Activated naive CD4-positive, alpha-beta T cell treated with anti-CD3 and anti-CD28 coated beads for 36 hours (primary cell): ENCODE measurements around the gene C7orf57. TPM values are rescaled to one million over a fixed set of nuclear protein-coding genes. Genes with fewer than 3 reads are reported as not detected.

Experiments used
- CTCF ChIA-PET: fragments of 350-600 bp; sonication (Branson Sonifier 250); formaldehyde crosslinking; loops from one replicate; lab custom pipeline; 2021; ENCODE audit warnings: antibody characterized with exemption; lab: Charles Lee
- DNase-seq: peaks from one replicate; pipeline ENCODE4 v3.0.0-alpha.2; 2020
- H3K27ac Mint-ChIP-seq: one replicate; pipeline ENCODE4 v1.8.0; 2021; ENCODE audit warnings: mild to moderate bottlenecking, mixed read lengths
- H3K27me3 Mint-ChIP-seq: one replicate; pipeline ENCODE4 v1.8.0; 2021; ENCODE audit warnings: low read depth, mixed read lengths
- H3K36me3 Mint-ChIP-seq: one replicate; pipeline ENCODE4 v1.8.0; 2021; ENCODE audit warnings: low read depth, mixed read lengths
- H3K4me1 Mint-ChIP-seq: one replicate; pipeline ENCODE4 v1.8.0; 2021; ENCODE audit warnings: low read depth, mixed read lengths
- H3K4me3 Mint-ChIP-seq: one replicate; pipeline ENCODE4 v1.8.0; 2021; ENCODE audit warnings: mild to moderate bottlenecking, moderate library complexity, mixed read lengths
- H3K9me3 Mint-ChIP-seq: one replicate; pipeline ENCODE4 v1.8.0; 2021; ENCODE audit warnings: mixed read lengths
- intact Hi-C: fragments of 100-400 bp; cut with micrococcal nuclease; formaldehyde crosslinking; loops from one replicate; pipeline ENCODE4 v1.15.1; 2023
- total RNA-seq, 2 experiments: library from RNA; stranded (reverse); gene quantifications; one replicate each; pipeline ENCODE4 v1.2.3, GENCODE V29; 2021

C7orf57 gene
- total RNA-seq, 2 experiments from 2014 or later = 0.29 to 0.44 TPM

DNA sequence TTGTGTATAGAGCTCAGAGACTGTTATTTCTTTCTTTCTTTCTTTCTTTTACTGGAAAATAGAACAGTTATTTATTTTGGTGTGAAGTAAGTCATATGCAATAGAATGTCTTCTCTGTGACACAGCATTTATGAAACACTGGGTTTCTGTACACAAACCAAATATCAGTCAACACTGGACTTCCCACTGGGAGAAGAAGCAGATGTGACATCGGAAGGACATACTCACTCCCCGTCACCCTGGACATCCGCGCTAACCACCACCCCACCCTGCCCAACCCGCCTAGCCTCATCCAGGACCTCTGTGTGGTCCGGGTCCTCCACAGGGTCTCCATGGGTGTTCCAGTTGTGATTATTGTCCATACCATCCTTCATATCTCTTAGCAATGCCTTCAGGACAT lies 28.5 kb upstream of the C7orf57 start:
- intact Hi-C loops = no loop called here
- H3K27ac Mint-ChIP-seq = no peak overlapping the region
- H3K27me3 Mint-ChIP-seq = no peaks in the 10 kb centered on the region
- H3K4me3 Mint-ChIP-seq = no peak overlapping the region
- no peaks in the 10 kb centered on the region for H3K9me3 Mint-ChIP-seq
- DNase-seq = no peak
- CTCF ChIA-PET = no interaction called here
- H3K4me1 Mint-ChIP-seq = no peaks in the 10 kb centered on the region
- no peaks in the 10 kb centered on the region for H3K36me3 Mint-ChIP-seq

DNA sequence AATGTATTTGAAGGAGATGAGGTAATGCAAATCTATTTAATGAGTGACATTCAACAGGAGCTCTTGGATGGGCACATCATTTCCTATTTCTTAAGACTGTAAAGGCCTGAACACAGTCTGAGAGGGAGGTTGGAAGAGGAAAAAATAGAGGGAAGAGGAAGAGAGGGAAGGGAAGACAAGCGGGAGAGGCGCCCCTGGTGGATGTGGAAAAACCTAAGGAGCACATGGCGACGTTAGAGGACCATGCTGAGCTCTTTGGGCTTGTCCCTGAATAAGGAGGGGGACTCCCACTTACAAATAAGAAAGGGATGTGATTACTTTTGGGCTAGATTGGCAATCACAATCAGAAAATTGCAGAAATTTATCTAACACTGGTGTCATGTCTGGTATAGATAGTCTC lies 26.1 kb upstream of the C7orf57 start:
- H3K36me3 Mint-ChIP-seq = no peaks in the 10 kb centered on the region
- H3K4me3 Mint-ChIP-seq = no peak overlapping the region
- CTCF ChIA-PET = interaction anchor here (0.9 to 1.2 kb wide), 2 partner anchors 12 to 101 kb away, joined by 3 read pairs; no protein-coding TSS in a partner anchor
- no peaks in the 10 kb centered on the region for H3K9me3 Mint-ChIP-seq
- intact Hi-C loops = no loop called here
- H3K4me1 Mint-ChIP-seq = no peaks in the 10 kb centered on the region
- H3K27me3 Mint-ChIP-seq = no peaks in the 10 kb centered on the region
- no peak overlapping the region for H3K27ac Mint-ChIP-seq
- DNase-seq = no peak

DNA sequence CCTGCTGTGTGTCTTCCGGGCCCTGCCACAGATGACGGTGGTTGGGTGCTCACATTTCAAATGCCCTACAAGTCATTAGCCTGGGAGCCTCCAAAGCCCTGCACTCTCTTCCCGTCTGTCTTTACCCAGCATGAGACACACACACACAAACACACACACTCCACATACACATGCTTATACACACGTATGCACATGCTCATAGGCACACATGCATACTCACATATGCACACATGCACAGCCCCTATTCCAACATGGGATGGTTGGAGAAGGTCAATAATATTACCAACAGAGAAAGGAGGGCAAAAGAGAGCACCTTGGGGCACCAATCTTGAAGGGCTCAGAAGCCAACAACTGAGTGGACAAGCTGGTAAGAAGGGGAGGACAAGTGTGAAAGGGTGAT lies 25.4 kb upstream of the C7orf57 start:
- Mint-ChIP-seq H3K36me3 (no peaks in the 10 kb centered on the region), H3K4me3 (no peak overlapping the region), H3K9me3 (no peaks in the 10 kb centered on the region), H3K27ac (no peak overlapping the region), H3K4me1 (no peaks in the 10 kb centered on the region), H3K27me3 (no peaks in the 10 kb centered on the region)
- CTCF ChIA-PET = interaction anchor here (1.2 to 1.7 kb wide), 2 partner anchors 101 kb away, joined by 3 to 4 read pairs; no protein-coding TSS in a partner anchor
- intact Hi-C loops = no loop called here
- DNase-seq = no peak

DNA sequence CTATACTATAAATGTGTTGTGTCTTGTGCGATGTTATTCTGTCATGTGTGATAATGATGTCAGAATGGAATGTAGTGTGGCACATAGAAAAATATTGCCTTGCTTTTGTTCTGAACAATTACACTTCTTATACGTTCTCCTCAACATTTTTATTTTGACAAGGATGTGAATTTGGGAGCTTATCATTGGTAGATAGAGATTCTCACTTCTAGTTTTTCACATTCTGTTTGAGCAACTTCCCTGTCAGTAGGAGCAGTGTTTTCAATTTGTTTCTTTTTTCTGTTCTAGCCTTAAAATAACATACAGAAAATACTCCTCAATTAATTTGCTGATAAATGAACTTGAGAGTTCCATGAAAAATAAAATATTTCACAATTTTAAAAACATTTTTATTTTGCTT lies 24.0 kb upstream of the C7orf57 start:
- Mint-ChIP-seq H3K27me3 (peaks cover 4% of the 10 kb centered on the region), H3K4me3 (no peak overlapping the region), H3K9me3 (no peaks in the 10 kb centered on the region), H3K4me1 (no peaks in the 10 kb centered on the region), H3K27ac (no peak overlapping the region), H3K36me3 (no peaks in the 10 kb centered on the region)
- CTCF ChIA-PET = interaction anchor here (0.6 to 1.7 kb wide), 2 partner anchors 99 to 128 kb away, joined by 3 to 4 read pairs; no protein-coding TSS in a partner anchor
- DNase-seq = no peak
- intact Hi-C loops = no loop called here

DNA sequence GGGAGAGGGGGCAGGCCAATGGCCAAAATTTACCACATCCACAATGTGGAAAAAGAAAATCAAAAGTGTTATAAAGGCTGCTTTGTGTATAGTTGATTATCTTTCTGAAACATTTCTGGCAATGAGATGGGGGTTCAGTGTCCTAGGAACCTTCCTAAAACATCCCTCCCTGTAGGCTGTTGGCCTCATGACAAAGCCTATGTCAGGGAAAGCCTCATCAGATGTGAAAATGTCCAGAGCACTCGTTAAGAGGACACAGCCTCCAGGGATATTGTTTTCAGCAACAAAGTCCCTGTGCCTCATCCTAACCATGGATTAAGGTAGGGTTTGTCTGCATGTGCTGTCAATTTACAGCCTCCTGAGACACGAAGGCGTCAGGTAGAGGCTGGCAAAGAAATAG lies 23.4 kb upstream of the C7orf57 start:
- Mint-ChIP-seq H3K4me3 (no peak overlapping the region), H3K36me3 (no peaks in the 10 kb centered on the region), H3K27me3 (peaks cover 4% of the 10 kb centered on the region), H3K27ac (no peak overlapping the region), H3K9me3 (no peaks in the 10 kb centered on the region), H3K4me1 (no peaks in the 10 kb centered on the region)
- no peak for DNase-seq
- CTCF ChIA-PET = interaction anchor here (0.6 to 2.1 kb wide), 2 partner anchors 99 to 127 kb away, joined by 3 to 4 read pairs; no protein-coding TSS in a partner anchor
- intact Hi-C loops = no loop called here

DNA sequence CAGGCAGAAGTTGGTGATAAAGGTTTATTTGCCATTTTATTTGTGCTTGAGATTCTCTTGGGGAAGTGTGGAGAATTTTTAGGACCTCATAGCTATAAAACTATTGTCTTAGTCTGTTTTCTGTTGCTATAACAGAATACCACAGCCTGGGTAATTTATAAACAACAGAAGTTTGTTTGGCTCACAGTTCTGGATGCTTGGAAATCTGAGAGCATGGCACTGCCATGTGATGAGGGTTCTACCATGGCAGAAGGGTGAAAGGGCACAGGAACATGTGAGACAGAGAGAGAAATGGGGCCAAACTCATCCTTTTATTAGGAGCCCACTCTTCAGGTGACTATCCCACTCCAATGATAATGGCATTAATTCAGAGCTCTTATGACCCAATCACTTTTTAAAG lies 18.7 kb upstream of the C7orf57 start:
- intact Hi-C loops = no loop called here
- no peak for DNase-seq
- Mint-ChIP-seq H3K27ac (no peak overlapping the region), H3K4me3 (no peak overlapping the region), H3K27me3 (peaks cover 4% of the 10 kb centered on the region), H3K9me3 (peaks cover 6% of the 10 kb centered on the region), H3K36me3 (peaks cover 2% of the 10 kb centered on the region), H3K4me1 (no peaks in the 10 kb centered on the region)
- CTCF ChIA-PET = no interaction called here

DNA sequence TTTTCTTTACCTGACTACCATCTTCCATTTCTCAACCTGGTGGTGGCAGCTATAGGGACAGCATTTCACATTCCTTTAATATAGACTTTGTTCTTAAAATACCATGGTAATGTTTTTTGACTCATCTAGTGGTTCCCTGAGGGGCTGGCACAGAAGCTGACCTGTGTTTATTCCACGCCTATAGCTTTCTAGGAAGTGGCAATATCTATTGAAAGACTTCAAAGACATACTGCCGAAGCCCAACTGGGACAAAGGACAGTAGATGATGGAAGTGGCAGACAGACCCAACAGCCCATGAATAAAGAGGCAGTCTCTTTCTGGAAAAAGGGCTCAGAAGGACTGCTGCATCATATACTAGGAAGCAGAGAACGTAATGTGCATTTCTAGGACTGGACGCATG lies 17.7 kb upstream of the C7orf57 start:
- Mint-ChIP-seq H3K9me3 (peaks cover 6% of the 10 kb centered on the region), H3K4me3 (no peak overlapping the region), H3K4me1 (no peaks in the 10 kb centered on the region), H3K27me3 (peaks cover 4% of the 10 kb centered on the region), H3K27ac (no peak overlapping the region), H3K36me3 (peaks cover 2% of the 10 kb centered on the region)
- CTCF ChIA-PET = no interaction called here
- DNase-seq = no peak
- intact Hi-C loops = no loop called here

DNA sequence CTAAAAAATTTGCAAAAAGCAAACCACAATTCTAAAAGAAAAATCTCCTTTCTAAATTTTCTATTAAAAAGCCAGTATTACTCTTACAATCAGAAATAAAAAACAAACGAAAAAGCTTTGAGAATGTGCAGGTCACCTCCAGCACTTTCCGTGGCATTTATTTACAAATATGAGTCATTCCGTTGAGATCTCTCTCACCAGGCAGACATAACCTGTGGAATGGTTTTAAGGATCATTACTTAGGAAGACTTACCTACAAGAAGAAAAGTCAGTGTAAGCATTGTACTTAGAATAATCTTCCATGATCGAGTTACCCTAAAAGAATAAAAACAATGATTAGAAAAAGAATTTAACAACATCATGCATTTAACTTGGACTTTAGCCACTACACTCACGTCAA lies 9.7 kb upstream of the C7orf57 start:
- H3K4me1 Mint-ChIP-seq = no peaks in the 10 kb centered on the region
- H3K27ac Mint-ChIP-seq = no peak overlapping the region
- H3K4me3 Mint-ChIP-seq = no peak overlapping the region
- H3K9me3 Mint-ChIP-seq = peaks cover 6% of the 10 kb centered on the region
- intact Hi-C loops = no loop called here
- CTCF ChIA-PET = no interaction called here
- no peak for DNase-seq
- peaks cover 7% of the 10 kb centered on the region for H3K27me3 Mint-ChIP-seq
- H3K36me3 Mint-ChIP-seq = peaks cover 1% of the 10 kb centered on the region

DNA sequence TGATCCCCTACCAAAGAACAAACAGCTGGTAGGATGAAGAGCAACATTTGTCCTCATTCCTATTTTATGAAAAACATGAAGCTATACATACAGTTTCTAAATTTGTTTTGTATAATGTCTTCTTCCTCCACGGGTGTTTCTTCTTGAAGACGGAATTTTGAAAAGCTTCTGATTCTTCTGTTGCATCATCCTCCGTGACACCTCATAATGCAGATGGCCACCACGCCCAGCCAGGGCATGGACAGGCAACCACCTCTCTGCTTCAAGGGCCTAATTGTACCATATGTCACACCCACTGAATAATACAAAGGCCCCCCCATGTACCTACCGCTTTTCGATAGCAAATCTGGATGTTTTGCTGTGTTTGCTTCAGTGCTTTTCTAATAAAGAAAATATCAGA lies 6.4 kb upstream of the C7orf57 start, which contains the start of gene SUN3:
Gene SUN3, minus strand, starts transcription at position 170 of the 400 bp plus-strand sequence. Its CDS starts 169 bp downstream, at position 1.
- CTCF ChIA-PET = no interaction called here
- Mint-ChIP-seq H3K27me3 (peaks cover 10% of the 10 kb centered on the region), H3K4me1 (no peaks in the 10 kb centered on the region), H3K36me3 (no peaks in the 10 kb centered on the region), H3K4me3 (no peak within 1 kb of the TSS), H3K27ac (no peak within 1 kb of the TSS), H3K9me3 (peaks cover 5% of the 10 kb centered on the region)
- no peak for DNase-seq
- intact Hi-C loops = no loop called here

DNA sequence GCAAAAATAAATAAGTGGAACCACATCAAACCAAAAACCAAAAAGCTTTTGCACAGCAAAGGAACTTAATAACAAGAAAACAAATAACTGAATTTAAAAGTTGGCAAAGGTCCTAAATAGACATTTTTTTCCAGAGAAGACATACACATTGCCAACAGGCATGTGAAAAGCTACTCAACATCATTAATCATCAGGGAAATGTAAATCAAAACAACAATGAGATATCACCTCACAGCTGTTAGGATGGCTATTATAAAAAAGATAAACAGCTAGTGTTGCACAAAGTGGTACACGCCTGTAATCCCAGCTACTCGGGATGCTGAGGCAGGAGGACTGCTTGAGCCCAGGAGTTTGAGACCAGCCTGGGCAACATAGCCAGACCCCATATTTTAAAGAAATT lies 4.2 kb upstream of the C7orf57 start:
- peaks cover 15% of the 10 kb centered on the region for H3K27me3 Mint-ChIP-seq

DNA sequence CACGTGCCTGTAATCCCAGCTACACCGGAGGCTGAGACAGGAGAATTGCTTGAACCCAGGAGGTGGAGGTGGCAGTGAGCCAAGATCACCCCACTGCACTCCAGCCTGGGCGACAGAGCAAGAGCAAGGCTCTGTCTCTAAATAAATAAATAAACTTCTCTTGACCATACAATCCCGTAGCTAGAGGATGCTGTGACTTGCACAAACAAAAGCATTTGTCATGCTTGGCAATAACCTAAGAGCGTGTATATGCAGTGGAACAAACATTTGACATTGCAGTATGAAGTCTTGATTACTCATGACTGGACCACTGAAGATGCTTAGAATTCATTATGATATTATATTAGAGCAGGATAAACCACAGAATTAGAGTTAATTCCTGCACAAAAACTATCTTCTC lies 1.4 kb upstream of the C7orf57 start:
- intact Hi-C loops = no loop called here
- H3K4me1 Mint-ChIP-seq = peaks cover 7% of the 10 kb centered on the region
- no peaks in the 10 kb centered on the region for H3K36me3 Mint-ChIP-seq
- H3K4me3 Mint-ChIP-seq = no peak overlapping the region
- H3K27ac Mint-ChIP-seq = no peak overlapping the region
- peaks cover 29% of the 10 kb centered on the region for H3K27me3 Mint-ChIP-seq
- H3K9me3 Mint-ChIP-seq = no peaks in the 10 kb centered on the region
- no peak for DNase-seq
- CTCF ChIA-PET = no interaction called here

More for the DNA sequence above, 4.2 kb upstream of the C7orf57 start:
- H3K36me3 Mint-ChIP-seq = no peaks in the 10 kb centered on the region
- no peak overlapping the region for H3K27ac Mint-ChIP-seq
- no peak overlapping the region for H3K4me3 Mint-ChIP-seq
- peaks cover 4% of the 10 kb centered on the region for H3K4me1 Mint-ChIP-seq
- CTCF ChIA-PET = no interaction called here
- no peaks in the 10 kb centered on the region for H3K9me3 Mint-ChIP-seq
- no peak for DNase-seq
- intact Hi-C loops = no loop called here

DNA sequence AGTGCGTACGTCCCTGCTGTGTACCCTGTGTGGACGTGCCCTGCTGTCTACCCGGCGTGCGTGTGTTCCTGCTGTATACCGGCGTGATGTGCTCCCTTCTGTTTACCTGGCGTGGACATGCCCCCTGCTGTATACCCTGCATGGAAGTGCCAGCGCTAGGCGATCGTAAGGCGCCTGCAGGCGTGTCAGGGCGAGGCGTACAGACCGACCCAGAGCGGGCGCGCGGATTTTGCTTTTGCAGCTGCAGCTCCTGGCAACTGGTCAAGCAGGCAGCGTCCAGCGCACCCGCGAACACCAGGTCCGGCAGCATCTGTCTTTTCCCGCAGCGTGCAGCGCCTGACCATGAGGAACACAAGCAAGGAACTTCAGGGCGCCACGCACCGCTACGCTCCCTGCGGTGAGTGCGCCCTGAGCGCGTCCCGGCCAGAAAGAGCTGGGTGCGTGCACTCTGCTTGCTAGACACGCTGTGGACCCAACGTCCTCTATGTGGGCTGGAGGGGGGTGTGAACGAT lies 680 bp downstream of the C7orf57 start:
- no peaks in the 10 kb centered on the region for H3K36me3 Mint-ChIP-seq
- intact Hi-C loops = loop anchor here (1.0 kb wide), 3 partner anchors 45 to 74 kb away; no protein-coding TSS in a partner anchor
- peak overlapping the region; percentile 77 for H3K4me3 Mint-ChIP-seq
- peaks cover 10% of the 10 kb centered on the region for H3K4me1 Mint-ChIP-seq
- no peak overlapping the region for H3K27ac Mint-ChIP-seq
- peaks cover 24% of the 10 kb centered on the region for H3K27me3 Mint-ChIP-seq
- no peak for DNase-seq
- no peaks in the 10 kb centered on the region for H3K9me3 Mint-ChIP-seq
- CTCF ChIA-PET = interaction anchor here (0.5 to 0.9 kb wide), 3 partner anchors 48 to 65 kb away, joined by 3 to 4 read pairs (median 3); no protein-coding TSS in a partner anchor

DNA sequence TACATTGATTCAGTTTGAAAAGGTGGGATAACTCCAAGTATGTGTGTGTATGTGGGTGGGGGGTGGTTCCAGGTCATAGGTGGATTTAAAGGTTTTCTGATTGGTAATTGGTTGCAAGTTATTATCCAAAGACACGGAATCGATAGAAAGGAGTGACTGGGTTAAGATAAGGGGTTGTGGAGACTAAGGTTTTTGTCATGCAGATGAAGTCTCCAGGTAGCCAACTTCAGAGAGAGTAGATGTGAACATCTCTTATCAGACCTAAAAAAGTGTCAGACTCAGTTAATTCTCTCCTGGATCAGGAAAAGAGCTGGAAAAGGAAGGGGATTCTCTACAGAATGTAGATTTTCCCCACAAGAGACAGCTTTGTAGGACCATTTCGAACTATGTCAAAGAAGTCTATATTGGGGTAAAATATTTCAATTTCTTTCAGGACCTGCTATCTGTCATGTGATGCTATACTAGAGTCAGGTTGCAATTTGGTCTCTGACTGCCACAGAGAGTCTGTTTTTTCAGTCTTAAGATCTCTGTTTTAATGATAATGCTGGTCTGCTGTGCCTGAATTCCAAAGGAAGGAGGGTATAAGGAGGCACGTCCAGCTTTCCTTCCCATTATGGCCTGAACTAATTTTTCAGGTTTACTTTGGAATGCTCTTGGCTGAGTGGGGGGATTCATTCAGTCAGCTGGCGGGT lies 3.6 kb downstream of the C7orf57 start:
- Mint-ChIP-seq H3K27me3 (peaks cover 21% of the 10 kb centered on the region), H3K36me3 (no peaks in the 10 kb centered on the region), H3K4me3 (no peak overlapping the region), H3K4me1 (peaks cover 22% of the 10 kb centered on the region), H3K27ac (no peak overlapping the region), H3K9me3 (no peaks in the 10 kb centered on the region)
- no peak for DNase-seq
- intact Hi-C loops = no loop called here
- CTCF ChIA-PET = no interaction called here
